K562 treated with DMSO at 1 percent for 48 hours (cell line): Measurements from ENCODE around the gene LONRF3. TPM values are rescaled to one million over a fixed set of nuclear protein-coding genes. Genes with fewer than 3 reads are reported as not detected.

ENCODE experiments used
- total RNA-seq: library from RNA; unstranded; fragments of 300-600 nt; gene quantifications from 2 replicates; pipeline ENCODE4 v1.2.3, GENCODE V29; 2022; ENCODE audit warnings: low replicate concordance; ENCODE audit errors: extremely low read depth

Gene LONRF3
- total RNA-seq: not detected in 2 replicates

GRCh38 chrX:118974088-118974907 is at the start of gene LONRF3:
LONRF3 (plus strand) TSS chrX:118974618; CDS start chrX:118974781, 163 bp downstream.

Other genes with a start within 250 kb of the LONRF3 start
- not detected in 2 replicates for gene IL13RA1, start 247.0 kb upstream of the LONRF3 start, total RNA-seq
- not detected in 2 replicates for gene ZCCHC12, start 150.8 kb upstream of the LONRF3 start, total RNA-seq
- not detected in 2 replicates for gene CT47C1, start 98.4 kb downstream of the LONRF3 start, total RNA-seq
- not detected in 2 replicates for gene KIAA1210, start 153.2 kb downstream of the LONRF3 start, total RNA-seq